Inflammatory macrophage (primary cell): ENCODE measurements around the gene EZH2.

Experiments used
- DNase-seq, 2 donors: peaks; one replicate each; pipeline ENCODE4 v3.0.0-alpha.2; 2020 to 2022

Gene EZH2

DNA sequence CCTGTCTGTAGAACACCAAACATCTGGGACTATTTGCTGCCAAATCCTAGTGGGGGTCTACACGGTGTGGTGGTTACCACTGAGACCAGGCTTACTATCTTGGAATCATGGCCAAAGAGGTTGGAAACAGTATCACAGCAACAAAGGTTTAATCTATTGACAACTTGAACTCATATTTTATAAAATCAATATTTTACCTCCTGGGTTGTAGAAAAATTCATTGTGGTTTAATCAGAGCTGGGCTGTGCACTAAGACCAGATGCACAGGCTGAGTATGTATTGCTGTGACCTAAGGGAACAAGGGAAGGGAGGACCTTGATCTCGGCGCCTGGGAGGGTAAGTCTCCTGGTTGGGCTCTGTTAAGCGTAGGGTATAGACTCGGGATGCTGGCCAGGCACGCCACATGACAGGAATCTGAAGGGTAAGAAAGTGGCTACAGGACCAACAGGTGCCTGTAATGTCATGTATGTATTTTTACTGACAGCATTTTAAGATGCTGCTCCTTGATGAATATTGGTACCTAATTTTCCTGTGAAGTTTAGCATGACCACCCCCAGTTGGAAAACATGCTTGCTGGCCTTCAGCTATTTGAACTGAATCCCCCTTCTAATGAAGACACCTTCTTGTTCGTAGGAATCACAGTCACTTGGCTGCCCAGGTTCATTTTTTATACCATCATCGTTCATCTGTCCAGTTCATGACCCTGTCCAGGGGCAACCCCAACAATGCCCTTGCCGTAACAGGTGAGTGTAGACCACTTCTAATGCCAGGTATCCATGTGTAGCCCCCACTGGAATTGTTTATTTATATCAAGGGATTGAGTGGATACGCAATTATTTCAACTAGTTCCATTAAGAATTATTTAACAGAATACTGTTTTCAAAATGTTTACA lies 79.5 kb downstream of the EZH2 start:
- DNase-seq, result no peak

DNA sequence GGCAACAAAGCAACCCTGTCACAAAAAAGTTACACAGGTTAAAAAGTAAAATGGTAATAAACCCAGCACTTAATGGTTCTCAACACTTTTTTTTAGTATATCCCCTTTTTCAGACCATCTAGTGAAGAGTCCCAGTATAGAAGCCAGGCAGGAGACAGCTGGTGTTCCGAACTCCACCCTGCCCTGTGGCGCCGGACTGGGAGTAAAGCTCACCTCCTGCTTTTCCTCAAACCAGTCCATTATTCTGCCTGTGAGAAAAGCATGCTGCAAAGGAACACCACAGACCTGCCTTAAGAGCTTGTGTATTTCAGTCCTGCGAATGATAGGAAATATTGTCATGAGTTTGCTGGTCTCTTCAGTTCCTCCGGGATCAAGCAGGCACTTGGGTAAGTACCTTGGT lies 81.0 kb downstream of the EZH2 start:
- DNase-seq, result no peak

DNA sequence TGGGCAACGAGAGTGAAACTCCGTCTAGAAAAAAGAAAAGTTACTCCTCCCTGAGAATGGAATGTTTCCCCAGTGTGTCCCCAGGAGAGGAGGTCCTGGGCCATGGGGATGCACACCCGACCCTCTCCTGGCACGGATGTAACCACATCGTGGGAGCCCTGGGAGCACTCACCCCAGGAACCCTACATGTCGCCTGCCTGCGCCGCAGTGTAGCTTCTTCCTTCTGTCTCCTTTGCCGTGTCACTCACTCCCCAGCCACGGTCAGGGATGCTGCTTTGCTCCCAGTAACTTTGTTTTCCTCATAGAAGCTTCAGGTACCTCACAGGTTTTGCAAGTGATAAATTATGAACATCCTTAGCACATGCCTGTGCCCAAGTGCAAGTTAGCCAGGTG lies 82.0 kb downstream of the EZH2 start:
- no peak for DNase-seq

DNA sequence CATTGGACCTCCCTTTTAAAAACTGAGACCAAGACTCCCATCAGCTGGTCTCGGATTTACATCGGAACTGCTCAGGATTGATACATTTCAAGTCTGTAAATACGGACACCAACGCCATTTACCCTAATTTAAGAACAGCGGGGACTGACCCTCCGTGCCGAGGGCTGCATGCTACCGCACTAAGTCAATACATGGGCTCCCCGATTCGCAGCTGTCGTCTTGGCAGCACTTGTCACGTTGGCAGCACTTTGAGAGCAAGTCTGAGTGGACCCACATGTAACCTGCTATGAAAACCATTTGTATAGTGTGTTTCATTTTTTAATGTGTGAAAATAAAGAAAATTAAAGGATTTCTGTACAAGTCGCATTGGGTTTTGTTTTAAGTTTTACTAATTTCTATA lies 83.4 kb downstream of the EZH2 start:
- DNase-seq, result no peak

DNA sequence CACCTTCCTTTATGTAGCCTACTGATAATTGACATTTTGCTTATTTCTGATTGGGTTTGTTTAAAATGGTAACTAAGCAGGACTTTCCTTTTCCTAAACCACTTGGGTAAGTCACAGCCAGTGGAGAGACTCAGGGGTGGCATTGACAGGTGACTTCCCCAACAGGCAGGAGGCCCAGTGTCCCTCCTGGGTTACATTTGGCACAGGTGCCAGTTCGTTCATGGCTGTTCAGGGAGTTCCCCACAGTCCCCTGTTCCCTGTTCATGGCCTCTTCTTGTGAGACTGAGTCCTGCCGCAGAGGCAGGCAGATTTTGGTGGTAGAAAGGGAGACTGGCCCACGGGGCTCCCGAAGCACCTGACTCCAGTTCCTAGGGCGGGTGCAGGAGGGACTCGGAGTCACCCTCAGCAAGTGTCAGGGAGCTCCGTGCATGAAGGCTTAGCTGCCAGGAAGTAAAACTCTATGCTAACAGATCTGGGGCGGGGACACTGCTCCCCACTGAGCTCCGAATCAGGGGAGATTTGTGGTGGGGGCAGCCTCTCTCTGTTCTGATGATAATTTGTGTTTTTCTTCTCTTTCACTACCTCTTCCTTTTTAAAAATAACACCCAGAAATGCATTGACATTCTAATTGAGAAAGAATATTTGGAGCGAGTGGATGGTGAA lies 84.1 kb downstream of the EZH2 start:
- DNase-seq, result no peak

DNA sequence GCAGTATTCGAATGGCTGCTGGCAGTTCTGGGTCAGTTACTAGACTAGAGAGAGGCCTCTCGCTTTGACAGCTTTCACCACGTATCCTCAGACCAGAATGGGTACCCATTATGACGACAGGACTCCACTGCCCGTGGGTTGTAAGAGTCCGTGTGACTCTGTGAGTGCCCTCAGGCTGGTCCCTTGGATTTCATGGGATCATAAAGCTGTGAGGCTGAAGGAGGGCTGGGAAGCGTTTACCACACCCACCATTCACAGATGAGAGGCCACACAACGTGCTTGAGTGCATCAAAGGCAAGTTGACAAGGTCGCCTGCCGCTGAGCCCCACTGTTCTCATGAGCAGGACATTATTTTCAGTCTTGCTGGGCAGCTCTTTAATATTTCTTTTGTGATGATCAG lies 87.2 kb downstream of the EZH2 start:
- no peak for DNase-seq

DNA sequence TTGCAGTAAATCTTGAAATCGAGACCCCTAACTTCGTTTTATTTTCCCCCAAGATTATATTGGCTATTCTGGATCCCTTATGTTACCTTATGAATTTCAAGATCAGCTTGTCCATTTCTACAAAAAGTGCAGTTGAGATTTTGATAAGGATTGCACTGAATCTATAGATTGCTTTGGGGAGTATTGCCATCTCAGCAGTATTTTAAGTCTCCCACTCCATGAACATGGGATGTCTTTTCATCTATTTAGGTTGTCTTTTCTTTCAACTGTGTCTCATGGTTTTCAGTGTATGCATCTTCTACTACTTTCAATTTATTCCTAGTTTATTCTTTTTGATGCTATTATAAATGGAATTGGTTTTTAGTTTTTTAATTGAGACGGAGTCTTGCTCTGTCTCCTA lies 89.6 kb downstream of the EZH2 start:
- no peak for DNase-seq

DNA sequence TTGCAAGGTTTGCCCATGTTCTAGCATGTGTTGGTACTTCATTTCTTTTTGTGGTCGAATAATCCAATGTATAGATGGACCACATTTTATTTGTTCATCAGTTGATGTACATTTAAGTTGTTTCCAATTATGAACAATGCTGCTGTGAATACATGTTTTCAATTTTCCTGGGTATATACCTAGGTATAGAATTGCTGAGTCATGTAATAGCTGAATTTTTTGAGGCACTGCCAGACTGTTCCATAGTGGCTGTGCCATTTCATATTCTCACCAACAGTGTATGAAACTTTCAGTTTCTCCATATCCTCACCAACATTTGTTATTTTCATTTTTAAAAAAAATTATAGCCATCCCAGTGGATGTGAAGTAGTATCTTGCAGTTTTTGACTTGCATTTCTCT lies 90.5 kb downstream of the EZH2 start:
- DNase-seq, result no peak

DNA sequence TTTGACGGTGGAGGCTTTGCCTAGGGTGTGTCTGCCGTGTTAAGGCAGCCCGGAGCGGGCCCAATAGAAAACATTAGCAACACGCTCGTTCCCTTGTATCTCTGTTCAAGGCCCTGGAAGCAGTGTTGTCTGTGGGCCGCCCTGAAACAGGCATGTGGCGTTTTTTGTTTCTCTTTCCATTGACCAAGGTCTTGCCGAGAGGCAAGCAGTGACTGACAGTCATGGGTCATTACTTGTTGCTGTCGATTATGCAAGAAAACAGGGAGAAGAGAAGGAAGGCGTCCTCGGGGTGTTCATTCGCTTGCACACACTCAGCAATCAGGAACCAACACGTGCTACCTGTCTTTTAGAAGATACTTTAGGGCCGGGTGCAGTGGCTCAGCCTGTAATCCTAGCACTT lies 92.5 kb downstream of the EZH2 start:
- peak; percentile 12 to 41 for DNase-seq

DNA sequence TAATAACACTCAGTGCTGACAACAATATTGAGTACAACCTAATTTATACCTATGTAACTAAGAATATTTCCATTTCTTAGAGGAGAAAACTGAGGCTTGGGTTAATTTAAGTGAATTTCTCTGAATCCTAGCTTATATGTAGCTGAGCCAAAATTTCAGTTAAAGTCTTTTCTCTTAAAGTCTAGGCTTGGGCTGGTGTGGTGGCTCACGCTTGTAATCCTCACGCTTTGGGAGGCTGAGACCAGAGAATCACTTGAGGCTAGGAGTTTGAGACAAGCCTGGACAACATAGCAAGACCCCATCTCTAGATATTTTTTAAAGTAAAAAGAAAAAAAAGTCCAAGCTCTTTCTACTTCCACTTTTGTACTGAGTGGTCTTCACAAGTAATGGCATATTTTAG lies 93.2 kb downstream of the EZH2 start:
- no peak for DNase-seq

DNA sequence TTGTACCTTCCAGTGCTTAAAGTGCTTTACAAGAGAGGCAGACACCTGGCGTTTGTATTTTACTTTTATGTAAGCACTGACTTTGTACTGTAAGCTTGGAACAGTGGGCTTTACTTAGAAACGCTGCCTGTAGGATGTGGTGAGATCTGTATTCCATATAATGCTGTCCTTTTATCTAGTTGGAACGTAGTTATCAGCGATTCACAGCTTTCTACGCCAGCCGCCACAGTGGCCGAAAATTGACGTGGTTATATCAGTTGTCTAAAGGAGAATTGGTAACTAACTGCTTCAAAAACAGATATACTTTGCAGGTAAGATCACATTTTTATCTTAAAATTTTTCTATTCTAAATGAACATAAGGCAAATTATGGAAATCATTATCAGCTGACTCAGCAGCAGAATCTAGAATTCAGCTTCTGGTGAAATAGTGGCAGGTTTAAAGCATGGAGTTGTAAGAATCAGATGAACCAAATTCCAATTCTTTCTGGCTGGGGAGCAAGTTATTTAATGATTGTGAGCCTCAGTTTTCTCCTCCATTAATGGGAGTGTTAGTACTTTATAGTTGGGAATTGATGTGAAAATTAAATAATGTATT lies 93.9 kb downstream of the EZH2 start:
- no peak for DNase-seq

DNA sequence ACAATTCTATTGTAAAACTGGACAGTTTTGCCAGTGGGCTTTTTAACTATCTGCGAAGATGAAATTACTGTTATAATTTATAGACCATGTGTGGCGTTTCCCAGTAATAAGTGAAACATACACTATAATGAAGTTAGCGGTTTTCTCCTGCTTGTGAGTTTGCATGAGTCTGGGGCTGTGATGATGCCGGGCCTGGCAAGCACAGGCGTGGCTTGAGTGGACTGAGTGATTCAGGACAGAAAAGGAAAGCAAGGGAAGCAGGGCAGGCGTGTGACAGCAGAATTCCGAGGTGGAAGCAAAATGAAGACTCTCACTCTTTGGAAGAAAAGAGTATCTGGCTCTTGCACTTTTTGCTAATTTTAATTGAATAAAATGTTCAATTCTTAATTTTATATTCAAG lies 94.9 kb downstream of the EZH2 start:
- no peak for DNase-seq

DNA sequence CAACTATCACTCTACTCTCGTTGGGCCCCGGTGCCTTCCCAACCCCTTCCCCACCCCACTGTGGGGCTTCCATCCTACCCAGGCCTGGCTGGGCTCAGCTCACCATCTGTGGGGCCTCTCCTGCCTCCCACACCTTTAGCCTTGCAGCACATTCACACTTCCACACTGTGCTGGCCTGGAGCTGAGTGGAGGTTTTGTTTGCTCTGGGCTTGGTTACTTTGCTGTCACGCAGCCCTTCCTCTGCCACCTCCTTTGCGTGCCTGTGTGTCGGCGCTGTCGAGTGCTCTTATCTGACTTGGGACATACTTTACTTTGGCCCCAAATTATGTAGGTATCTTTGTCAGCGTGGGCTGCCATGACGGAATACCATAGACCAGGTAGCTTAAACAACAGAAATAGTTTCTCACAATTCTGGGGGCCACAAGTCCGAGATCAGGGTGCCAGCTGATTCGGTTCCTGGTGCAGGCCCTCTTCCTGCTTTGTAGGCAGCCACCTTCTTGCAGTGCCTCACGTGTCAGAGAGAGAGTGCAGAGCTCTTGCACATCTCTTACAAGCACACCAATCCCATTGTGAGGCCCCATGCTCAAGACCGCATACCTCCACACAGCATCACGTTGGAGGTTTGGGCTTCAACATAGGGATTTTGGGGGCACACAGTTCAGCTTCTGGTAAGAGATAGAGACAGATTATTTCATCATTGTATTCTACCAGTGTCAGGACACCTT lies 96.4 kb downstream of the EZH2 start:
- no peak for DNase-seq

DNA sequence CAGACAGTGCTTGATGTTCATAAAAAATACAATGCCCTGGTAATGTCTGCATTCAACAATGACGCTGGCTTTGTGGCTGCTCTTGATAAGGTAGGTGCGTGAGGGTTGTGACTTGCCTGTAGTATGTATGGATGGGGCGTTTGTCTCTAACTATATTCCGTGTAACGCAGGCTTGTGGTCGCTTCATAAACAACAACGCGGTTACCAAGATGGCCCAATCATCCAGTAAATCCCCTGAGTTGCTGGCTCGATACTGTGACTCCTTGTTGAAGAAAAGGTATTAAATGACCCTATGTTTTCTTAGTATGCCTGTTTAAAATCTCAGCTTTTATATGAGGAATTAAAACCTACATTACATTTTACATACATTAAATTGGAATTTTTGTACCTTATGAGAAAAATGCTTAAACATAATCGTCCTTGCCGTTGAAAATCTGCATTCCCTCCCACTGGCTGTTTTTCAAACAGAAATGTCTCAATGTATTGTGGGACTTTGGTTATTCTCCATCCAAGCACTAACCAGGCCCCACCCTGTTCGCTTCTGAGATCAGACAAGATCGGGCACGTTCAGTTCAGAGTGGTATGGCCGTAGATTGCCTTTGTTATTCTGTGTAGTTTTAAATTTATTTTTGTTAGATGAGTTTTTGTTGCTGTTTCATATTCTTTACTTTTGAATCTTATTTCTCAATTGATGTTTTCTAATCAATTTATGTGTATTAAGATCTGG lies 100.1 kb downstream of the EZH2 start:
- no peak for DNase-seq

DNA sequence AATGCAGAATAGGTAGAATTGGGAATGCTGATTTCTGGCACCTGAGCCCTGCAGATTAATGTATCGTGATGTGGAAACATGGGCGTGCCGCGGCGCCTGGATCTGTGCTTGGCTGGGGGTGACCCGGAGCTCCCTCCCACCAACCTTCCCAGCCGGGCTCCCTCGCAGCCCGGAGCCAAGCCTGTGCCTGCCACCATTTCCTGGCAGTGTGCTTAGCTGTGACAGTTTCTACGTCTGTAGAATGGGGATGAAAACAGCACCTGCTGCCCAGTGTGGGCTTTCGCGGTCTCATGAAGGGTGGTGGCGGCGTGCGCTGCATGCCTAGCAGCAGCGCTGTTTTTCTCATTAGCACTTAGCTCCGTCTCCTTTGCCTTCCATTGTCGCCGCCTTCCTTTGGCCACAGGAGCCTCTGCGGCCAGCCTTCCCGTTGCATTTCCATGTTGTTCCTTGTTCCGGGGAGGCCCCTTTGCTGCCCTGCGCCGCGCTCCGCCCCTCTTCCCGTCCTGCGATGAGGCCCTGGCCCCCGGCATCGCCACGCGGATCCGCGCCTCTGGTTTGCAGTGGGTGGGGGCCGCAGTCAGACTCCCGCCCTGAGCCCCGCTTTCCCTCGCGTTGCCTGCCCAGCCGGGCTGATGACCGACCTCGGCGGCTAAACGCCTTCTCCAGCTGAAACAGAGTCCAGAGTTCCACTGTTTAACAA lies 101.2 kb downstream of the EZH2 start:
- DNase-seq, result no peak

DNA sequence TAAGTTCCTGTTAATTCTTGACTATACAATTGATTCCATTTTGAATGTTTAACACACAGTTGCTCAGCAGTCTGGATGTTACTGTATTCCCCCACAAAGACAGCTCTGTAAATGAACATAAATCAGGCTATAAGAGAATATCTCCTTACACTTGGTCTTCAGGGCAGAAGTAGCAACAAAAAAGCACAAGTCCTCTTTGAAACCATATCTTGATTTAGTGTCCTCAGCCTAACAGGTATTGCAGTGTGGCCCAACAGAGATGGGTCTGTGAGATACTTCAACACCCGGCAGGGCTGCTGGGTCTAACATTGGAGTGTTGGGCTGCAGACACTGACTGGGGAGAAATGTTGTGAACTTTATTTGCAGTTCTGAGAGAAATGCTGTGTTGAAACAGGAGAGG lies 109.6 kb downstream of the EZH2 start:
- no peak for DNase-seq

DNA sequence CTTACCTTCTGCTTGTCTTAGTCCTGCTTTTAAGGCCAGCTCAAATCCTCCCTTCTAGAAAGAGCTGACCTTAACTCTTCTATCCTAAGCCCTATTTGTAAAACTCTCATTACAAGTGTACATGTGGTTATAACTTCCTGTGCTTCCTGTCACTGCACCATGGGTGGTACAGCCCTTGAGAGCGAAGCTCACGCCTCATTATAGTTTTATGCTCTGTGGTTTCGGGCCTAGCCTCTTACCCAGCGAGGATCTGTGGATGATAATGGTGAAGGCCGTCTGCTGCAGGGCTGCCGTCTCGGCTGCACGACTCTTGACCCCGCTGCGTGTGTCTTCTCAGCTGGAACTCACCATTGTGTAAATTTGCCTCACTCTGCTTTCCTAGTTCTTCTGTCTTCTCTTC lies 110.8 kb downstream of the EZH2 start:
- no peak for DNase-seq

DNA sequence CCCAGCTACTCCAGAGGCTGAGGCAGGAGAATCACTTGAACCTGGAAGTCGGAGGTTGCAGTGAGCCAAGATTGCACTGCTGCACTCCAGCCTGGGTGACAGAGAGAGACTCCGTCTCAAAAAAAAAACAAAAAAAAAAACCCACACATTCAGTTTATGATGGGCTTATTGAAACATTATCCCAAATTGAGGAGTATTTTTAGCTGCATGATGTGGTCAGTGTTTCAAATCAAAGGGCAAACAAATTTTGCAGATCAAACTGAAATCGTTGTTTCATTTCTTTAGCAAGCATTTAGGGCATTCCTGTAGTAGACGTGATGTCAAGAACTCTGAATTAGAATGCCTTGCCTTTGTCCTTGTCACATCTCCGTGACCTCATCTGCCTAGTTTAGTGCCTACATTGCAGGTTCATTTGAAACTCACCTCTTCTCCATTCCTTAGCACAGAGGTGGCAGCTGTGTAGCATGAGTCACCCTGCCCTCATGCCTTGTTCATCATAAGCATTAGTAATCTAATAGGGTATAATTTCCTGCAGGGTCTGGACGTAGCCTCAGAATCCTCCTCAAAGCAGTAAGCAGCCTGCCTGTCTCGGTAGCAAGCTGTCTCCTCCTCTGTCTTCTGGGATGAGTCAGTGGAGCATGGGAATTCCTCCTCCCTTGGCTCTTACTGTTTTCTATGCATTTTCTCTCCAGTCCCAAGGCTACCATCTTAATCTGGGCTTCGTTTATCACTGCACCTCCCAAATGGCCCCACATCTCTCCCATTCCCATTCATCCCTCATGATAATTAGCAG lies 111.6 kb downstream of the EZH2 start:
- DNase-seq, result no peak

DNA sequence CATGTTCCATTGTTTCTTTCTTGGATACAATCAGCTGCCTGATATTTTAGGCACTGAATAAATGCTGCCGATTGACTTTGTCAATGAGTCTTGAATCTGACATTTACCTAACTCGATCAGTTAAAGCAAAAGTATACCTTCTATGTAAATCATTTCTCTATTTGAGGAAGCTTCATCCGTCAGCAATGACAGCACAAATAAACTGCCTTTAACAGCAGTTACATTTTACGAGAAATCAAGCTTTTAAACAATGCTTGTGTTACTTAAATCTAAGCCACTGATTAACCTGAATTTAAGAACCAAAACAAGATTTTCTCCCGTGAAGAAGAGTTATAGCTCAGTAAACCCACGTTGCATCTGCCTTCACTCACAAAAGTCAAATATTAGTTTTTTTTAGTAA lies 114.1 kb downstream of the EZH2 start:
- no peak for DNase-seq

DNA sequence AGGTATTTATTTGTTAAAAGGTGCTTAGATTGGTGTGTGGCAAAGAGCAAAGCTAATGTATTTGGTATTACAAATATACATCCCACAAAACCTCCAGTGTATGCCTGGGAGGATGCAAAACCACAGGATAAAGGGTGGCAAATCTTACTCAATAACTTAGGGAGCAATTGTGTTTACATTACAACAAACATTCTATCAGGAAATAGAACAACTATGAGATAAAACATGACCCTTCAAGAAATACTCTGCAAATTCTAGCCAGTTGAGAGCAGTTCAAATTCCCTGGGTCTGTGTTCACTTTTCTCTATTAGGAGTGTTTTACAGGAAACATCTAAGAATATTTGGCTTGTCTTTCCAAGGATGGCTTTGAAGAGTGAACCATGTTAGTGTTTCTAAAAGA lies 120.5 kb downstream of the EZH2 start:
- DNase-seq, result no peak
